ENCODE data around the gene C8A.

The C8A gene

GRCh38 chr1:56843544-56843943, 11.1 kb upstream of the C8A start:
- no peak for TF ChIP-seq REST (IDR thresholded peaks at IDR 0.05; ENCODE audit: insufficient read depth in 1 of 2, low read depth in 2 of 2, low read length in 2 of 2)
- no peak for TF ChIP-seq TAF1 (IDR thresholded peaks at IDR 0.05; ENCODE audit: borderline replicate concordance, insufficient read depth, low read length)
- no peak for TF ChIP-seq SIN3A (IDR thresholded peaks at IDR 0.05; ENCODE audit: borderline replicate concordance, insufficient read depth, low read length)
- TF ChIP-seq FOXP2 (optimal IDR thresholded peaks at IDR 0.05; ENCODE audit: borderline replicate concordance, extremely low read depth, extremely low read length, insufficient read depth) = no peak
- no peak for TF ChIP-seq POLR2AphosphoS5 (IDR thresholded peaks at IDR 0.05; ENCODE audit: low read depth, low read length)

- no peak for TF ChIP-seq TAF1 (IDR thresholded peaks at IDR 0.05; ENCODE audit: borderline replicate concordance, insufficient read depth, low read length)
- no peak for TF ChIP-seq FOXP2 (optimal IDR thresholded peaks at IDR 0.05; ENCODE audit: borderline replicate concordance, extremely low read depth, extremely low read length, insufficient read depth)
- no peak for TF ChIP-seq SIN3A (IDR thresholded peaks at IDR 0.05; ENCODE audit: borderline replicate concordance, insufficient read depth, low read length)
- TF ChIP-seq REST (IDR thresholded peaks at IDR 0.05; ENCODE audit: insufficient read depth in 1 of 2, low read depth in 2 of 2, low read length in 2 of 2) = no peak
- TF ChIP-seq POLR2AphosphoS5 (IDR thresholded peaks at IDR 0.05; ENCODE audit: low read depth, low read length) = no peak
These were observed 10.0 kb upstream of the C8A start for GRCh38 chr1:56844545-56845136.

GRCh38 chr1:56845343-56845742, 9.3 kb upstream of the C8A start:
- TF ChIP-seq FOXP2 (optimal IDR thresholded peaks at IDR 0.05; ENCODE audit: borderline replicate concordance, extremely low read depth, extremely low read length, insufficient read depth) (no peak), REST (IDR thresholded peaks at IDR 0.05; ENCODE audit: insufficient read depth in 1 of 2, low read depth in 2 of 2, low read length in 2 of 2) (no peak), SIN3A (IDR thresholded peaks at IDR 0.05; ENCODE audit: borderline replicate concordance, insufficient read depth, low read length) (no peak), POLR2AphosphoS5 (IDR thresholded peaks at IDR 0.05; ENCODE audit: low read depth, low read length) (no peak), TAF1 (IDR thresholded peaks at IDR 0.05; ENCODE audit: borderline replicate concordance, insufficient read depth, low read length) (no peak)

GRCh38 chr1:56849750-56850149, 4.8 kb upstream of the C8A start:
- TF ChIP-seq REST (IDR thresholded peaks at IDR 0.05; ENCODE audit: insufficient read depth in 1 of 2, low read depth in 2 of 2, low read length in 2 of 2) (no peak), SIN3A (IDR thresholded peaks at IDR 0.05; ENCODE audit: borderline replicate concordance, insufficient read depth, low read length) (no peak), TAF1 (IDR thresholded peaks at IDR 0.05; ENCODE audit: borderline replicate concordance, insufficient read depth, low read length) (no peak), POLR2AphosphoS5 (IDR thresholded peaks at IDR 0.05; ENCODE audit: low read depth, low read length) (no peak), FOXP2 (optimal IDR thresholded peaks at IDR 0.05; ENCODE audit: borderline replicate concordance, extremely low read depth, extremely low read length, insufficient read depth) (no peak)

Measured in PFSK-1 (cell line).